GM18873 (cell line): ENCODE measurements around the gene HPCAL1.

Source experiments
- ATAC-seq: cut with Tn5 transposase; IDR thresholded peaks from one replicate; pipeline ENCODE4 v1.9.1; 2021; ENCODE audit warnings: mild to moderate bottlenecking, moderate library complexity, moderate number of reproducible peaks; ENCODE audit not compliant: unreplicated experiment, low FRiP score

HPCAL1 gene

DNA sequence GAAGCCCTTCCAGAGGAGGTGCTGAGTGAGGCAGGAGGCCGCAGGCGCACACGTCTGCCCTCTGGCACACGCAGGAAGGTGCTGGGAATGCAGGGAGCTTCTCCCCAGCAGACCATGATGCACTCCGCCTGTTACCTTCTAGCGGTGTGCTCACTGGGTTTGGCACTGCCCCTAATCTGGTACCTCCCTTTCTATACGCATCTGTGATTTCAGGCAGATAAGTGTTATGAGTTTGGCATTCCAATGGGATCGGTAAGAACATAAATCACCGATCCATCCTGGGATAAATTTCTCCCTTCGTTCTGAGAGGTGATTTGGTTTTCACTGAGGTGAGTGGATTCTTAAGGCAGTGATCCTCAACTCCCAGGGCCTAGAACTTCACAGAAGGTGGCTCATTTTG lies 110.8 kb downstream of the HPCAL1 start:
- ATAC-seq: no peak

DNA sequence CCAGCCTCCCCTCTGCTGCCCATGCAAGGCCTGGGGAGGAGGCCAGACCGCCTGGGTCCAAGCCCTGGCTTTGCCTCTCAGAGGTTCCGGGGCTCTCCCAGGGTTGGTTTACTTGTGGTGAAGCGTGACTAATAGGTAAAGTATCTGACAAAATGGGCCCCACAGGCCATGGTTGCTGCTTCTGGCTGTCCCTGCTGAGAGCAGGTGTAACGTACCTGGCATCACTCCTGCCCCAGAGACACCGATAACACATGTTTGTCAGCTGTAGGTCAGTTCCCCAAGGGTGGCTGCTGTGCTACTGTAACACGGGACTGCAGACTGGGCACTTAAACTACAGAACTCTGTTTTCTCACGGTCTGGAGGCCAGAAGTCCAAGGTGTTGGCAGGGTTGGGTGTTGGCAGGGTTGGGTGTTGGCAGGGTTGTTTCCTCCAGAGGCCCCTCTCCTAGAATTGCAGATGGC lies 111.3 kb downstream of the HPCAL1 start:
- no peak for ATAC-seq

- ATAC-seq: no peak
Observed at GRCh38 chr2:10414591-10414990, 111.9 kb downstream of the HPCAL1 start.

- ATAC-seq: no peak
Observed at GRCh38 chr2:10415048-10415447, 112.3 kb downstream of the HPCAL1 start.

GRCh38 chr2:10415640-10416039 lies 112.9 kb downstream of the HPCAL1 start:
- ATAC-seq: no peak

DNA sequence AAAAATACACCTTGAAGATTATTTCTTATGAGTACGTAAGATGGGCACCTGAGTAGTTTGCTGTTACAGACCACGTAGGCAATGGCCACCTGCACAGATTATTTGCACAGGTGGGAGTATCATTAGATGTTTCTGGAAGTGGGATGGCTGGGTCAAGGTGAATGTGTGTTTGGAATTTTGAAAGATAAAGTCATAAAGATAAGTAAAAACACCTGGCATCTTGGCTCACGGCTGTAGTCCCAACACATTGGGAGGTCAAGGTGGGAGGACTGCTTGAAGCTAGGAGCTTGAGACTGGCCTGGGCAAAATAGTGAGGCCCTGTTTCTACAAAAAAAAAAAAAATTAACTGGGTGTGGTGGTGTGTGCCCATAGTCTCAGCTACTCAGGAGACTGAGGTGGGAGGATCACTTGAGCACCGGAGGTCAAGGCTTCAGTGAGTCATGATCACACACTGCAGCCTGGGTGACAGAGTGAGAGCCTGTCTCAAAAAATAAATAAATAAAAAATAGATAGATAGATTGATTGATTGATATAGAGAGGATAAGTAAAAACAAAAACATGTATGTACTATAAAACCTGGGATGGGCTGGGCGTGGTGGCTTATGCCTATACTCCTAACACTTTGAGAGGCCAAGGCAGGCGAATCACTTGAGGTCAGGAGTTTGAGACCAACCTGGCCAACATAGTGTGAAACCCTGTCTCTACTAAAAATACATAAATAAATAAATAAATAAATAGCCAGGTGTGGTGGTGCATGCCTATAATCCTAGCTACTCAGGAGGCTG lies 115.0 kb downstream of the HPCAL1 start:
- ATAC-seq: no peak

GRCh38 chr2:10419553-10420257 lies 117.0 kb downstream of the HPCAL1 start:
- no peak for ATAC-seq

GRCh38 chr2:10422251-10422650 lies 119.5 kb downstream of the HPCAL1 start:
- no peak for ATAC-seq

DNA sequence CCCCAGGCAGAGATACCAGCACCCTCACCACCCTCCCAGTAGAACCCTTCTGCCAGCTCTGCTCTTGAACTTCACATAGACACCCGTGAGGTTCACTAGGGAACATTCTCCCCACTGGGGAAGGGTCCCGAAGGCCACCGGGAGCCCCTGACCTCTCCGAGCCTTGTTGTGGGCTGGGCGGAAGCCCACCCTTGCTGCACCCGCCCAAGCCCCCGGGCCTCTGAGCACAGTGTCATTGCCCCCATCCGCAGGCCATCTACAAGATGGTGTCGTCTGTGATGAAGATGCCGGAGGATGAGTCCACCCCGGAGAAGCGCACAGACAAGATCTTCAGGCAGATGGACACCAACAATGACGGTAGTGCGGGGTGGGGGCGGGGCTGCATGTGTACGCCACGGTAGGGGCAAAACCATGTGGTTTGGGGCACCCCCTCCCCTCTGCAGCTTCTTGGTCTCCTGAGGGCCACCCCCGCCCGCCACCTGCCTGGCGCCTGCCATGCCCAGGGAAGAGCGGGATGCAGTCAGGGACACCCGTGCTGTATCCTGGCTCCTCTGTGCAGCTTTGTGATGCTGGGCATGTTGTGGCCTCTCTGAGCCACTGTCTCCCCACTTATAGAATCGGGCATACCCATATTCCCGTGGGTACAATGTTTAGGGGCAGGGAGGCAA lies 120.2 kb downstream of the HPCAL1 start:
- ATAC-seq: no peak

- ATAC-seq: no peak
Observed at GRCh38 chr2:10423400-10423774, 120.7 kb downstream of the HPCAL1 start.

DNA sequence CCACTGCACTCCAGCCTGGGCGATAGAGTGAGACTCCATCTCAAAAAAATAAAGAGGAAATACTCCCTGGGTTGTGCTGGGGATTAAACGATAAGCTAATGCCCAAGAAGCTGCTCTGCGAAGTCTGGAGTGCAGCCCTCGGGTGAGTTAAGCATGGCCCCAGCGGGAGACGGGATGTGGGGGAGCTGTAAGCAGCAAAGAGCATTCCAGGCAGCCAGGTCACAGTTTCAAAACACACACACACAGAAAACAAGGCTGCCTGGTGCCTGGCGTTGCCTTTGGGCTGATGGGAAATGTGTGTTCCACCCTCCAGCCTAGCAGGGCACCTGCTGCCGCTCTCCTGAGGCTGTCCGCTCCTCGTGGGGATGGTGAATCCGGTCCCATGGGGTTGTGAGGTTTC lies 121.3 kb downstream of the HPCAL1 start:
- no peak for ATAC-seq

GRCh38 chr2:10424916-10425505 lies 122.3 kb downstream of the HPCAL1 start:
- ATAC-seq: no peak

- no peak for ATAC-seq
Observed at GRCh38 chr2:10425699-10426098, 123.0 kb downstream of the HPCAL1 start.

DNA sequence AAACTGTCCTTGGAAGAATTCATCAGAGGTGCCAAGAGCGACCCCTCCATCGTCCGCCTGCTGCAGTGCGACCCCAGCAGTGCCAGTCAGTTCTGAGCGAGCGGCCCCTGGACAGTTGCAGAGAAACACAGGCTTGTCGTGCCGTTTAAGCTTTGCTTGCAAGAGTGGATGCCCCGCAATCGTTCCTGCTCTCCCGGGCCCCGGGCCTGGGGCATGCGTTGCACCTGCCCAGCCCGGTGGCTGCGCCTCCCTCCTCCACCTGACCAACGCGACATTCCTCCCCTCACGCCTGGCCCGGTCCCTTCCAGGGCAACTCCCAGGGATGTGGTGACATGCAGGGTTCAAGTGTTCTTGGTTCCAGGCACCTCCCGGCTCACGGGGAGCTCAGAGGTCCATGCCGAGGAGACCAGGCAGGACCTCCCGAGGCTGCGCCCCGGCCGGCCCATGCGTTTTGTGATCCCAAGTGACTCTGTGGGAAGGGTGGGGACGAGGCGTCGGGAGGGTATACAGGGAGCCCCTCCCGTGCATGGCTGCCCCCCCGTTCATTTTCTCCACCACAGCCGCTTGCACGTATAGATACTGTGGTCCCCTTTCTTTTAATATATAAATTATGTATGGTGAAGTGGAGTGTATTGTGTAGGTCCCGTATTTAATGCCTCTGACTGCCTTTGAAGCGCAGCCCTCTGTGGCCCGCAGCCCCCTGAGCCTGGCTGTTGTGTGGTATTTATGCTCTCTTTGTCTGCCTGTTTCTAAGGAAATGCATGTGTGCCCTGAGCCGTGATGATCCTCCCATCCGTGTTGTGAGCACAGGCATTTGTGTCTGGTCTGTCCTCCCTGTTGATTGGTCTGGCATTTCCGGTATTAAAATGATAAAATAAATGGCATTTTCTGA lies 124.3 kb downstream of the HPCAL1 start:
- no peak for ATAC-seq

- ATAC-seq: no peak
Observed at GRCh38 chr2:10427618-10427949, 124.9 kb downstream of the HPCAL1 start.

- no peak for ATAC-seq
Observed at GRCh38 chr2:10428355-10428754, 125.7 kb downstream of the HPCAL1 start.

- ATAC-seq: no peak
Observed at GRCh38 chr2:10428924-10429323, 126.2 kb downstream of the HPCAL1 start.

GRCh38 chr2:10430886-10431622 lies 128.3 kb downstream of the HPCAL1 start:
- ATAC-seq: no peak

DNA sequence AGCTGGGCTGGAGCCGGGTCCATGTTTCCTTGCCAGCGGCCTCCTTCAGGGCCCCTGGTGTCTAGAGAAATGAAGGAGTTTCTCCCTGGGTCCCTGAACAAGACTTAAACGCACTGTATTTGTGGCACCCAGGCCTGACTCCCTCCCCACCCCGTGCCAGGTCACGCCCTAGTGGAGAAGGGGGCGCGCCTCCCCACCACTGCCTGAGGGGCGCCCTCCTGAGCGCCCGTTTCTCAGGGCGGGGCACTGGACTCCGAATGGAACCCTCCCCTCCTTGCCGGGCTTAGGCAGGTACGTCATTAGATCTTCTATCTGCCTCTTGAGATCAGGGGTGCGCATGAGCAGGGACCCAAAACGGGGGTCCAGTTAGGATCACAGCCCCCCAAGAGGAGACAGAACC lies 129.1 kb downstream of the HPCAL1 start:
- ATAC-seq: no peak
